H1 (cell line): ENCODE results near the gene QSOX2. TPM values are rescaled to one million over a fixed set of nuclear protein-coding genes. Genes with fewer than 3 reads are reported as not detected.

ENCODE experiments used
- CTCF ChIA-PET: fragments of 300-600 bp; sonication (Branson Sonifier 250); formaldehyde crosslinking; loops from one replicate; lab custom pipeline; 2021; ENCODE audit not compliant: partially characterized antibody; lab: Charles Lee
- POLR2A ChIA-PET: fragments of 300-600 bp; sonication (Branson Sonifier 250); formaldehyde crosslinking; loops from one replicate; lab custom pipeline; 2021; ENCODE audit warnings: inconsistent platforms; ENCODE audit not compliant: partially characterized antibody; lab: Charles Lee
- DNase-seq, 2 experiments: peaks; one replicate each; pipeline versions ENCODE4 v3.0.0 to v3.0.0-alpha.2; 2010 to 2022; ENCODE audit warnings: low spot score in 2 of 2, low read depth in 1 of 2, mixed read lengths in 1 of 2
- FAIRE-seq: peaks from 2 replicates; lab custom pipeline; 2011; peaks lifted over from hg19 to GRCh38; lab: Jason Lieb, UNC
- H2AFZ ChIP-seq: 2 replicates; pipeline ENCODE4 v1.8.1; 2012; ENCODE audit warnings: low read length, inconsistent platforms
- H2AK5ac ChIP-seq: 2 replicates; pipeline ENCODE4 v1.6.1; 2013; ENCODE audit warnings: low read depth, low read length
- H2BK120ac ChIP-seq: replicated peaks from 2 replicates; pipeline ENCODE3; 2013; ENCODE audit warnings: low read depth, low read length, inconsistent platforms
- H2BK12ac ChIP-seq: 2 replicates; pipeline ENCODE4 v1.6.1; 2013; ENCODE audit warnings: low read depth, low read length
- H2BK15ac ChIP-seq: 2 replicates; pipeline ENCODE4 v1.6.1; 2013; ENCODE audit warnings: low read length
- H2BK20ac ChIP-seq: 2 replicates; pipeline ENCODE4 v1.6.1; 2013; ENCODE audit warnings: low read length
- H2BK5ac ChIP-seq: 2 replicates; pipeline ENCODE4 v1.6.1; 2013; ENCODE audit warnings: low read depth, low read length
- H3K14ac ChIP-seq: 2 replicates; pipeline ENCODE4 v1.6.1; 2013; ENCODE audit warnings: inconsistent platforms; ENCODE audit not compliant: insufficient read length
- H3K18ac ChIP-seq: 2 replicates; pipeline ENCODE4 v1.6.1; 2013; ENCODE audit warnings: low read length; ENCODE audit errors: extremely low read depth
- H3K23ac ChIP-seq: 2 replicates; pipeline ENCODE4 v1.6.1; 2013; ENCODE audit warnings: inconsistent platforms; ENCODE audit not compliant: insufficient read length
- H3K23me2 ChIP-seq: 2 replicates; pipeline ENCODE4 v1.6.1; 2013; ENCODE audit warnings: low read depth, low read length
- H3K27ac ChIP-seq: 2 replicates; pipeline ENCODE4 v1.6.1; 2011; ENCODE audit warnings: low read depth, low read length, inconsistent platforms
- H3K27me3 ChIP-seq, 4 experiments: replicated peaks in 1 of 4; 1 replicate in 1 of 4; 2 replicates in 3 of 4; pipeline versions ENCODE4 v1.6.1 to v1.8.1; 2011 to 2013; ENCODE audit warnings: low read length in 3 of 4, mild to moderate bottlenecking in 3 of 4, inconsistent platforms in 2 of 4, mixed read lengths in 2 of 4, moderate library complexity in 1 of 4; ENCODE audit not compliant: control insufficient read depth in 3 of 4, insufficient read depth in 3 of 4; ENCODE audit errors: extremely low read depth in 1 of 4
- H3K36me3 ChIP-seq, 4 experiments: 2 replicates each; pipeline versions ENCODE4 v1.6.1 to v1.8.1; 2011 to 2013; ENCODE audit warnings: mild to moderate bottlenecking in 4 of 4, low read length in 3 of 4, moderate library complexity in 2 of 4, control low read depth in 1 of 4, inconsistent platforms in 1 of 4; ENCODE audit not compliant: insufficient read depth in 4 of 4, control insufficient read depth in 2 of 4
- H3K4ac ChIP-seq: replicated peaks from 2 replicates; pipeline ENCODE3; 2013; ENCODE audit warnings: low read length, low read depth, mixed read lengths, inconsistent platforms; ENCODE audit not compliant: insufficient read length
- H3K4me1 ChIP-seq, 4 experiments: replicated peaks in 1 of 4; 1 replicate in 1 of 4; 2 replicates in 3 of 4; pipeline versions ENCODE4 v1.6.1 to v1.8.1; 2011 to 2013; ENCODE audit warnings: low read length in 3 of 4, inconsistent platforms in 2 of 4, mixed read lengths in 1 of 4; ENCODE audit not compliant: insufficient read depth in 4 of 4, control insufficient read depth in 3 of 4
- H3K4me2 ChIP-seq, 2 experiments: 2 replicates each; pipeline versions ENCODE4 v1.6.1 to v1.8.1; 2011 to 2013; ENCODE audit warnings: low read depth in 2 of 2, low read length in 2 of 2, control low read depth in 1 of 2, inconsistent platforms in 1 of 2, mild to moderate bottlenecking in 1 of 2; ENCODE audit not compliant: insufficient read depth in 1 of 2
- H3K4me3 ChIP-seq, 4 experiments: fragments of 200-600, 300-600 bp in 1 of 4; sonication (generic), shearing (Covaris generic), sonication (Bioruptor Twin) in 1 of 4; 2 replicates each; pipeline versions ENCODE4 v1.5.1 to v1.8.1; 2011 to 2016; ENCODE audit warnings: low read length in 4 of 4, low read depth in 3 of 4, control low read depth in 2 of 4, inconsistent platforms in 2 of 4, mild to moderate bottlenecking in 2 of 4, mixed read lengths in 1 of 4, moderate library complexity in 1 of 4; ENCODE audit not compliant: insufficient read depth in 2 of 4; ENCODE audit errors: extremely low read depth in 1 of 4
- H3K56ac ChIP-seq: replicated peaks from 2 replicates; pipeline ENCODE3; 2013; ENCODE audit warnings: low read depth, mild to moderate bottlenecking, mixed read lengths, low read length, inconsistent platforms; ENCODE audit not compliant: insufficient read length
- H3K79me1 ChIP-seq: 2 replicates; pipeline ENCODE4 v1.6.1; 2013; ENCODE audit warnings: low read depth, low read length, control low read depth
- H3K79me2 ChIP-seq, 2 experiments: 2 replicates each; pipeline versions ENCODE4 v1.6.1 to v1.8.1; 2012 to 2013; ENCODE audit warnings: low read length in 2 of 2, mild to moderate bottlenecking in 2 of 2, inconsistent platforms in 1 of 2; ENCODE audit not compliant: insufficient read depth in 2 of 2, control insufficient read depth in 1 of 2
- H3K9ac ChIP-seq, 4 experiments: replicated peaks in 1 of 4; 1 replicate in 1 of 4; 2 replicates in 3 of 4; pipeline versions ENCODE4 v1.6.1 to v1.8.1; 2011 to 2013; ENCODE audit warnings: low read depth in 3 of 4, low read length in 3 of 4, control low read depth in 2 of 4, mild to moderate bottlenecking in 2 of 4, moderate library complexity in 2 of 4, inconsistent platforms in 1 of 4; ENCODE audit errors: extremely low read depth in 1 of 4
- H3K9me3 ChIP-seq, 2 experiments: 2 replicates each; pipeline versions ENCODE4 v1.6.1 to v1.8.1; 2012 to 2013; ENCODE audit warnings: mild to moderate bottlenecking in 2 of 2, moderate library complexity in 2 of 2, control low read depth in 1 of 2, inconsistent platforms in 1 of 2, low read depth in 1 of 2, low read length in 1 of 2, mixed read lengths in 1 of 2; ENCODE audit not compliant: insufficient read depth in 2 of 2
- H4K20me1 ChIP-seq, 2 experiments: replicated peaks in 1 of 2; 2 replicates each; pipeline versions ENCODE3 to v1.8.1; 2011 to 2013; ENCODE audit warnings: inconsistent platforms in 2 of 2, low read length in 2 of 2, mild to moderate bottlenecking in 1 of 2; ENCODE audit not compliant: insufficient read depth in 2 of 2, control insufficient read depth in 1 of 2
- H4K5ac ChIP-seq: 2 replicates; pipeline ENCODE4 v1.6.1; 2013; ENCODE audit warnings: low read length, low read depth, mixed read lengths, inconsistent platforms; ENCODE audit not compliant: insufficient read length
- H4K8ac ChIP-seq: 2 replicates; pipeline ENCODE4 v1.8.0; 2013; ENCODE audit warnings: mild to moderate bottlenecking, moderate library complexity, low read length, inconsistent platforms; ENCODE audit not compliant: insufficient read depth; ENCODE audit errors: extremely low read depth
- H4K91ac ChIP-seq: replicated peaks from 2 replicates; pipeline ENCODE3; 2013; ENCODE audit warnings: low read length, mixed read lengths, inconsistent platforms; ENCODE audit not compliant: insufficient read length
- KDM1A ChIP-seq: fragments of 200-600, 300-600 bp; sonication (generic); IDR thresholded peaks from 2 replicates; pipeline ENCODE4 v1.7.1; 2016; ENCODE audit warnings: mild to moderate bottlenecking, low read length, borderline replicate concordance
- POLR2A ChIP-seq, 2 experiments: IDR thresholded peaks; 1 replicate in 1 of 2; 2 replicates in 1 of 2; pipeline ENCODE4 v1.6.1; 2011; ENCODE audit warnings: low read depth in 2 of 2, low read length in 2 of 2, mild to moderate bottlenecking in 2 of 2; ENCODE audit errors: control extremely low read depth in 1 of 2
- SIX5 ChIP-seq: IDR thresholded peaks from 2 replicates; pipeline ENCODE4 v1.6.1; 2011; ENCODE audit warnings: mild to moderate bottlenecking, low read depth, low read length
- TBP ChIP-seq: IDR thresholded peaks from 2 replicates; pipeline ENCODE4 v1.6.1; 2011; ENCODE audit warnings: low read depth, low read length, improper control_type of control experiment
- WGBS, 2 experiments: shearing (Covaris generic) in 1 of 2; methylation state at CpG; one replicate each; pipeline versions ENCODE4 v1.1.6 to v1.1.7; 2013 to 2015; ENCODE audit warnings: low lambda C conversion rate in 2 of 2, mixed read lengths in 2 of 2, inconsistent platforms in 1 of 2, low coverage in 1 of 2, missing lambda C conversion rate in 1 of 2; ENCODE audit not compliant: insufficient replicate concordance in 2 of 2, insufficient coverage in 1 of 2, insufficient read length in 1 of 2; ENCODE audit errors: extremely low coverage in 1 of 2, missing lambda C conversion rate in 1 of 2; 5-methylcytosine and 5-hydroxymethylcytosine counted together
- polyA plus RNA-seq, 7 experiments: library from polyadenylated mRNA; depleted of rRNA in 3 of 7; stranded (reverse) in 5 of 7; unstranded in 2 of 7; fragments of >200 nt in 5 of 7; fragments of 200-250 nt in 2 of 7; gene quantifications; 1 replicate in 5 of 7; 2 replicates in 1 of 7; 4 replicates in 1 of 7; pipeline versions ENCODE4 v1.2.1 to v1.2.3, GENCODE V29; 2011 to 2013; ENCODE audit warnings: missing spikeins in 2 of 7, mixed read lengths in 2 of 7
- total RNA-seq: library from RNA; stranded (reverse); fragmentation: NEBNext Ultra II Directional; extraction: Animal tissue kit (Norgen Biotek cat#: 25700); gene quantifications from 2 replicates; pipeline ENCODE4 v1.2.1, GENCODE V29; 2021

Gene QSOX2
- total and polyA plus RNA-seq, 2 of the 8 experiments (the other 6 are each of a cell fraction or from before 2014, with no cell fraction given): 18.0 to 28.6 TPM

- Histone ChIP-seq H3K9me3 (no peaks in the 10 kb centered on the region), H3K79me1 (no peaks in the 10 kb centered on the region), H3K18ac (peak overlapping the region; percentile 52), H3K23me2 (peaks cover 5% of the 10 kb centered on the region; the same call in 1 of the 2 replicates), H2BK15ac (peak overlapping the region; percentile 31; the same call in 1 of the 2 replicates), H2BK5ac (peak overlapping the region; percentile 14; the same call in 1 of the 2 replicates), H3K56ac (no peak overlapping the region), H3K36me3 (no peaks in the 10 kb centered on the region), H3K27ac (no peak overlapping the region), H3K27me3 (no peaks in the 10 kb centered on the region), H2BK120ac (no peak overlapping the region), H2AFZ (no peak overlapping the region), H3K4me3 (peak overlapping the region in 1 of 4 experiments; percentile 31; a peak in 2 of 8 replicates), H2BK20ac (peak overlapping the region; percentile 28), H2AK5ac (peak overlapping the region; percentile 65; the same call in 1 of the 2 replicates), H3K4me2 (peak overlapping the region in 1 of 2 experiments; percentile 51; a peak in 2 of 4 replicates), H3K4ac (no peak overlapping the region), H3K23ac (no peak overlapping the region), H4K91ac (peak overlapping the region; percentile 3), H2BK12ac (peak overlapping the region; percentile 21; the same call in 1 of the 2 replicates), H3K4me1 (peaks cover 0 to 21% (median 19%) of the 10 kb centered on the region in 4 experiments; a peak in 6 of 7 replicates), H4K20me1 (no peaks in the 10 kb centered on the region), H3K9ac (no peak overlapping the region), H3K79me2 (no peaks in the 10 kb centered on the region), H3K14ac (no peak overlapping the region), H4K5ac (peak overlapping the region; percentile 60), H4K8ac (no peak overlapping the region; the same call in 1 of the 2 replicates)
- DNase-seq: peak in 1 of 2 experiments; percentile 65
- ChIA-PET POLR2A (interaction anchor here (0.7 to 1.9 kb wide), 6 partner anchors 15 to 122 kb away, joined by 3 to 8 read pairs (median 4); no protein-coding TSS in a partner anchor), CTCF (interaction anchor here (1.0 to 7.4 kb wide), 20 partner anchors 9 to 174 kb away, joined by 3 to 62 read pairs (median 5); no protein-coding TSS in a partner anchor)
- WGBS, 2 experiments: 77% methylated on average over 11 of the region's 11 CpGs; no CpG with 5 or more reads in 1 of the 2 experiments
- TF ChIP-seq POLR2A (IDR thresholded peaks at IDR 0.05; ENCODE audit: control extremely low read depth in 1 of 2, low read depth in 2 of 2, low read length in 2 of 2) (no peak), KDM1A (peak; percentile 78; the same call in 1 of the 2 replicates), TBP (0 out of 2 replicates have a peak, but pooled peaks have one; percentile 3), SIX5 (peak; percentile 32; the same call in 1 of the 2 replicates)
- FAIRE-seq: no peak
These were observed 73.7 kb downstream of the QSOX2 start for GRCh38 chr9:136171801-136172411.
